ENCODE data around the gene SPSB3. TPM values are rescaled to one million over a fixed set of nuclear protein-coding genes. Genes with fewer than 3 reads are reported as not detected.

Gene SPSB3
- total and polyA plus RNA-seq, 9 of the 15 experiments (the other 6 are each of a cell fraction or from before 2014, with no cell fraction given) = 0.39 to 37.4 (median 7.1) TPM

GRCh38 chr16:1782408-1783264 is at the start of gene SPSB3, which contains the start of gene NUBP2 (continued):
- 0 out of 2 replicates have a peak, but pooled peaks have one; percentile 19 for TF ChIP-seq ZKSCAN1 (IDR thresholded peaks at IDR 0.05; ENCODE audit: low read depth, low read length)
- TF ChIP-seq ZNF280A (IDR thresholded peaks at IDR 0.05; ENCODE audit: low read depth, partially characterized antibody) = no peak
- TF ChIP-seq ZBTB11 (CRISPR knock-in tag; IDR thresholded peaks at IDR 0.05) = no peak
- peak; percentile 98 for TF ChIP-seq ASH1L (IDR thresholded peaks at IDR 0.05; ENCODE audit: borderline replicate concordance, low read depth, partially characterized antibody)
- peak; percentile 96 for TF ChIP-seq RBM25 (IDR thresholded peaks at IDR 0.05; ENCODE audit: low read depth, low read length, severe bottlenecking)
- TF ChIP-seq SRF (CRISPR knock-in tag; IDR thresholded peaks at IDR 0.05) = peak in 1 of 2 experiments; percentile 6; a peak in 1 of 4 replicates
- no peak for TF ChIP-seq COPS2 (conservative IDR thresholded peaks at IDR 0.05)
- TF ChIP-seq ZBTB9 (CRISPR knock-in tag; IDR thresholded peaks at IDR 0.05) = 0 out of 2 replicates have a peak, but pooled peaks have one; percentile 44
- TF ChIP-seq ZNF584 (CRISPR knock-in tag; IDR thresholded peaks at IDR 0.05; ENCODE audit: low read depth) = no peak
- peak; percentile 54 for TF ChIP-seq POLR2A (conservative IDR thresholded peaks at IDR 0.05)
- no peak for TF ChIP-seq TAF9B (IDR thresholded peaks at IDR 0.05; ENCODE audit: partially characterized antibody)
- TF ChIP-seq MXI1 (IDR thresholded peaks at IDR 0.05; ENCODE audit: low read depth, low read length) = 0 out of 2 replicates have a peak, but pooled peaks have one; percentile 17
- TF ChIP-seq ZNF778 (CRISPR knock-in tag; IDR thresholded peaks at IDR 0.05) = no peak
- TF ChIP-seq HDAC2 (IDR thresholded peaks at IDR 0.05) = no peak
- no peak for TF ChIP-seq DMBX1 (CRISPR knock-in tag; IDR thresholded peaks at IDR 0.05; ENCODE audit: borderline replicate concordance)

Data from K562 (cell line).